RWPE2 (cell line): ENCODE data around the gene ARNT2.

ENCODE experiments used
- ATAC-seq: fragments of 200-7000 bp; cut with Tn5 transposase; 3 replicates; pipeline ENCODE4 v1.9.1; 2021; ENCODE audit warnings: low read depth
- DNase-seq: peaks from one replicate; pipeline ENCODE4 v3.0.0-alpha.2; 2020; ENCODE audit warnings: low spot score
- H3K27ac ChIP-seq: fragments of 450-650 bp; 2 replicates; pipeline ENCODE4 v1.5.1; 2017; ENCODE audit warnings: mild to moderate bottlenecking; ENCODE audit not compliant: poor library complexity, severe bottlenecking
- H3K27me3 ChIP-seq: fragments of 250-450 bp; sonication (Bioruptor Pico); 2 replicates; pipeline ENCODE4 v1.5.1; 2021; ENCODE audit warnings: mild to moderate bottlenecking, moderate library complexity; ENCODE audit not compliant: insufficient read depth, poor library complexity, severe bottlenecking
- H3K36me3 ChIP-seq: fragments of 250-450 bp; sonication (Bioruptor Pico); 2 replicates; pipeline ENCODE4 v1.5.1; 2020; ENCODE audit warnings: low read depth, mild to moderate bottlenecking, moderate library complexity
- H3K4me1 ChIP-seq: fragments of 250-450 bp; sonication (Bioruptor Pico); 2 replicates; pipeline ENCODE4 v1.5.1; 2021; ENCODE audit warnings: mild to moderate bottlenecking, moderate library complexity; ENCODE audit not compliant: insufficient read depth, poor library complexity, severe bottlenecking
- H3K4me3 ChIP-seq: fragments of 250-450 bp; sonication (Bioruptor Pico); 2 replicates; pipeline ENCODE4 v1.5.1; 2021; ENCODE audit warnings: mild to moderate bottlenecking, moderate library complexity; ENCODE audit not compliant: severe bottlenecking
- H3K9me3 ChIP-seq: fragments of 250-450 bp; sonication (Bioruptor Pico); 2 replicates; pipeline ENCODE4 v1.5.1; 2021; ENCODE audit warnings: mild to moderate bottlenecking, moderate library complexity; ENCODE audit not compliant: severe bottlenecking
- CTCF ChIP-seq: fragments of 450-650 bp; IDR thresholded peaks from one replicate; pipeline ENCODE4 v1.5.1; 2017; ENCODE audit warnings: mild to moderate bottlenecking, moderate library complexity; ENCODE audit not compliant: poor library complexity, severe bottlenecking

Gene ARNT2

DNA sequence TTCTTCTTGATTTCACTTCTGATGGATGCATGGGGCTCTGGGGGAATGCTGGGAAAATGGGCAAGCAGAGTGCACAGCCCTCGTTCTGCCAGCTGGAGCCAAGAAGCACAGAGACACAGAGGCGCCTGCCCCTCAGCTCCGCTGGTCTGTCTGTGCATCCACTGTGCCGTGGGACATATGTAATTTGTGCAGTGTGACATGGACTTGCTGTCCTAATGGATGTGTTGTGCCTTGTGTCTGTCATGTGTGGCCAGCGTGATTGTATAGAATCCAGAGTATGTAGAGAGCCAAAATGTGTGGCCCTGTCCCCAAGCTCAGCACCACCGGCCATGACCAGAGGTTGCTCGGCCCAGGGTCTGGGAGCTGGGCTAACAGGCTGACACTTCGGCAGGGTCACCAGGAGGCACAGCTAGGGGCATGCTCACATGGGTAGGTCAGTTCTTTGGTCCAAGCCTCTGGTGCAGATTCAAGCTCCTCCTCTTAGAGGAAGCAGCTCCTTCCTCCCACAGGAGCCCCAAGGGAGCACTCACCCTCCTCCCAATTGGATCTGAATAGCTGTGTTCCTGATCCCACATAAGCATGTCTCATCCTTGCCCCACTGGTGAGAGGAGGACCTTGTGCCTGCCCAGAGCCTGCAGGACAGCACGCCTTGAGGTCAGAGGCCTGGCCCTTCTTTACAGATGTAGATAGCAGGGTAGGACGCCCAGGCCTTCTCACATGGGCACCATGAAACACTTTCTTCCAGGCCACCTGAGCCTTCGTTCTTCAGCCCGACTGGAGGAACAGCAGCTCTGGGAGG is 190.1 kb downstream of the ARNT2 start:
- no peak for ATAC-seq
- Histone ChIP-seq H3K36me3 (no peaks in the 10 kb centered on the region), H3K9me3 (no peaks in the 10 kb centered on the region), H3K27ac (no peak overlapping the region), H3K4me1 (peaks cover 29% of the 10 kb centered on the region), H3K4me3 (no peak overlapping the region), H3K27me3 (no peaks in the 10 kb centered on the region)
- no peak for TF ChIP-seq CTCF
- peak; percentile 74 for DNase-seq

DNA sequence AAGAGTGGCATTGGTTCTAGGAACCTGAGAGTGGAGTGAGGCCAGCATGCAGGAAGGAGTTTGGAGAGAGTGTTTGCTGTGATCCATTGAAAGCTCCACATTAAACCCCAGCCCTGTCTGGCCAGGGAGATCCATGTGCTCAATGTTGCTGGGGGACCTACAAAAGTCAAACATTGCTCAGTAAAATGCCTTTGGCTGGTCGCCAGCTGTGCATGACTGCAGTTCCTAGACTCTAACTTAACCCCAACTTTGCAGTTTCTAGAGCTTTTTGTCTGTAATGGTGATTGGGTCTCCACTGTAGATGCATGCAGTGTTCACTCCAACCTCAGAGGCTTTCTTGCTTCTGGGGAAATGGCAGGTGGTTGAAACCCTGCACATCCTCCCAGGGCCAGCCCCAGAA is 191.2 kb downstream of the ARNT2 start:
- DNase-seq (peak; percentile 53), ATAC-seq (no peak)
- Histone ChIP-seq H3K36me3 (no peaks in the 10 kb centered on the region), H3K27ac (peak overlapping the region; percentile 14), H3K27me3 (no peaks in the 10 kb centered on the region), H3K9me3 (peaks cover 5% of the 10 kb centered on the region), H3K4me3 (no peak overlapping the region), H3K4me1 (peaks cover 32% of the 10 kb centered on the region)
- TF ChIP-seq CTCF = no peak

DNA sequence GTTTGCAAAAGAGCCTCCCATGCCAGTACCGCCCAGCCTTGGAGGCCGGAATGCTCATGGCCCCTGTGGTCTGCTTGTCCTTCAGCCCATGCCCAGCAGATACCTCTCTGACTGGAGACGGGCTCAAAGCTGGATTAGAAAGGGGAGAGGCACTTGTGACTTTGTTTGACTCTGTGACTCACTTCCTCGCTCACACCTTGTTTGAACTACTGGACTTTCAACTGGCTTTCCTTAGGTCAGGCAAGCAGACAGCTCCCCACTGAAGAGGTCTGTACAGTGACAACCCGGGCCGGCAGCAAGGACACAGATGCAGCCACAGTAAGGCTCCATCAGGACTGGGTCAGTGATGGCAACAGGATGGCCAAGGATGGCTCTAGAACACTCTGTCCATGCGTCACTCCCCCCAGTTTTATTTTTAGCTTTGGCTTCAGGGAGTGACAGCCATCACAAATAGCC is 192.4 kb downstream of the ARNT2 start:
- Histone ChIP-seq H3K27me3 (no peaks in the 10 kb centered on the region), H3K27ac (peak overlapping the region; percentile 14), H3K36me3 (no peaks in the 10 kb centered on the region), H3K4me3 (no peak overlapping the region), H3K9me3 (peaks cover 5% of the 10 kb centered on the region), H3K4me1 (peaks cover 32% of the 10 kb centered on the region)
- ATAC-seq (peak; percentile 71), DNase-seq (peak; percentile 56)
- TF ChIP-seq CTCF = no peak

- no peak for ATAC-seq
- Histone ChIP-seq H3K27me3 (no peaks in the 10 kb centered on the region), H3K27ac (peak overlapping the region; percentile 14), H3K9me3 (peaks cover 5% of the 10 kb centered on the region), H3K4me1 (peaks cover 32% of the 10 kb centered on the region), H3K4me3 (no peak overlapping the region), H3K36me3 (no peaks in the 10 kb centered on the region)
- no peak for TF ChIP-seq CTCF
- DNase-seq = peak; percentile 28
Observed at GRCh38 chr15:80597076-80597475, 192.9 kb downstream of the ARNT2 start.

DNA sequence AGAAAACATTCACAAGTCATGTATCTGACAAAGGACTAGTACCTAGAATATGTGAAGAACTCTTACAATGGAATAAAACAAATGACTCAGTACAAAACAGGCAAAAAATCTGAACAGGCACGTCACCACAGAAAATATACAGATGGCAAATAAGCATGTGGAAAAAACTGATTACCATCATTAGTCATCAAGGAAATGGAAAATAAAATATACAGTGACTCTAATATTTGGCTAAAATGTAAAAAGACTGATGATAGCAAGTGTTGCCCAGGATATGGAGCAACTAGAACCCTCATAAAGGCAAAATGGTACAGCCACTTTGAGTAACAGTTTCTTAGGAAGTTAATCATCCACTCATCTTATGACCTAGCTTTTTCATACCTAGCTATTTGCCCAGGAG is 195.2 kb downstream of the ARNT2 start:
- ATAC-seq (peak; percentile 84), DNase-seq (no peak)
- TF ChIP-seq CTCF = no peak
- no peaks in the 10 kb centered on the region for H3K36me3 ChIP-seq
- H3K4me3 ChIP-seq = no peak overlapping the region
- H3K4me1 ChIP-seq = peaks cover 32% of the 10 kb centered on the region
- H3K27ac ChIP-seq = peak overlapping the region; percentile 67
- peaks cover 5% of the 10 kb centered on the region for H3K9me3 ChIP-seq
- H3K27me3 ChIP-seq = no peaks in the 10 kb centered on the region
